ENCODE results near the gene MAPK1.

GRCh38 chr22:21709688-21710087, 157.8 kb downstream of the MAPK1 start:
- TF ChIP-seq CTCF (IDR thresholded peaks at IDR 0.05) (no peak), POLR2A (IDR thresholded peaks at IDR 0.05; ENCODE audit: low read depth) (no peak), POLR2AphosphoS5 (IDR thresholded peaks at IDR 0.05) (no peak), EP300 (IDR thresholded peaks at IDR 0.05) (no peak)

Measured in esophagus muscularis mucosa (tissue), 4 donors.